ENCODE data around the gene EIF5A.

- TF ChIP-seq, protein P1, sequence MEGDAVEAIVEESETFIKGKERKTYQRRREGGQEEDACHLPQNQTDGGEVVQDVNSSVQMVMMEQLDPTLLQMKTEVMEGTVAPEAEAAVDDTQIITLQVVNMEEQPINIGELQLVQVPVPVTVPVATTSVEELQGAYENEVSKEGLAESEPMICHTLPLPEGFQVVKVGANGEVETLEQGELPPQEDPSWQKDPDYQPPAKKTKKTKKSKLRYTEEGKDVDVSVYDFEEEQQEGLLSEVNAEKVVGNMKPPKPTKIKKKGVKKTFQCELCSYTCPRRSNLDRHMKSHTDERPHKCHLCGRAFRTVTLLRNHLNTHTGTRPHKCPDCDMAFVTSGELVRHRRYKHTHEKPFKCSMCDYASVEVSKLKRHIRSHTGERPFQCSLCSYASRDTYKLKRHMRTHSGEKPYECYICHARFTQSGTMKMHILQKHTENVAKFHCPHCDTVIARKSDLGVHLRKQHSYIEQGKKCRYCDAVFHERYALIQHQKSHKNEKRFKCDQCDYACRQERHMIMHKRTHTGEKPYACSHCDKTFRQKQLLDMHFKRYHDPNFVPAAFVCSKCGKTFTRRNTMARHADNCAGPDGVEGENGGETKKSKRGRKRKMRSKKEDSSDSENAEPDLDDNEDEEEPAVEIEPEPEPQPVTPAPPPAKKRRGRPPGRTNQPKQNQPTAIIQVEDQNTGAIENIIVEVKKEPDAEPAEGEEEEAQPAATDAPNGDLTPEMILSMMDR (IDR thresholded peaks at IDR 0.05) = no peak
- TF ChIP-seq PHF8 (IDR thresholded peaks at IDR 0.05; ENCODE audit: borderline replicate concordance, low read depth) (no peak), CEBPB (IDR thresholded peaks at IDR 0.05) (no peak)
Measured at GRCh38 chr17:7260151-7260550, 47.3 kb upstream of the EIF5A start.

Data from A549 (cell line).